ENCODE measurements around the gene RAD18.

Gene RAD18

DNA sequence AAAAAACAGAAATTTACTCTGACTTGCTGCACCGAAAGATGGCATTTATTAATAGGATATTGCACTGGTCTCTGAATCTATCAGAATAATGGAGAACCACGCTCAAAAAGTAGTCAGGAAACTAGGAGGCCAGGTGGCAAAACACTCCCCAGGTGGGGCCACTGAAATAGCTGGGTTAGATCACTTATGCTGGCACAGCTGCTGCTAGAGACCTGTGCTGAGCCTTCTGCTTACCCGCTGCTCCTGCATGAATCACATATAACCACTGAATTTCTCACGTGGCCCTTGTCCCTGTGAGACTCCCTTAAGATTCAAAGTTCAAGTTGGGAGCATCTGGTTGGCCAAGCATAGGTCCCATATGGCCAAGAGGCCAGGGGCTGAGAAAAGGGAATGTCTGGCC is 127.9 kb downstream of the RAD18 start:
- DNase-seq (ENCODE audit: low read depth, low spot score), result no peak

DNA sequence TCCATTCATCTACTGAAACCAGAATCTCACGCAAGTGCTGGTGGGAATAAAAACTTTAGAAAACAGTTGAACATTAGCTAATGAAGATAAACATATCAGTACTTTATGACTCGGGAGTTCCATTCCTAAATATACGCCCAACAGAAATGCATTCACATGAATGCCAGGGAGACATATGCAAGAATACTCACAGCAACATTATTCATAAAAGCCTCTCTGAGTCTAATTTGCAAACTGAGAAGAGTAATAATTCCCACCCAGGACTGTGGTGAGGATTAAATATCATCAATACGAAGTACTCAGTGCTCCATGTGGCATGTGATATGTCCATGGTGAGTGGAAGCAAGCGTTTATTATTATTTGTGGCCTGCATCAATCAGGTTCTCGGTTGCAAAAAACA is 128.3 kb downstream of the RAD18 start:
- DNase-seq (ENCODE audit: low read depth, low spot score), result no peak

DNA sequence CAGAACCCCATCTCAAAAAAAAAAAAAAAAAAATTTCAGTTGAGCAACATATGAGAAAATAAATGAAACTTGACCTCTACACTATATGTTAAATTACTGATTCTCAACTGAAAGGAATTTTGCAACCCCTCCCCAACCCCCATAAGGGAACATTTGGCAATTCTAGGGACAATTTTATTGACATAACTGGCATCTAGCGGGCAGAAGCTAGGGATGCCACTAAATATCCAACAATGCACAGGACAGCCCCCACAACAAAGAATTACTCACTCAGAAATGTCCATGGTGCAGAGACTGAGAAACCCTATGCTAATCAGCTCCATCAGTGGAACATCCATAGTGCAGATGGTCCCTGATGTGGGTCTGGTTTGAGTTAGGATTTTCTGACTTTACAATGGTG is 135.6 kb downstream of the RAD18 start:
- DNase-seq (ENCODE audit: low read depth, low spot score), result no peak

All from iPS DF 19.7 (cell line).